Measurements from ENCODE around the gene IRGC.

IRGC gene

GRCh38 chr19:43690890-43691289 lies 25.0 kb upstream of the IRGC start:
- no peak for DNase-seq (ENCODE audit: low read depth)

GRCh38 chr19:43691755-43692154 lies 24.1 kb upstream of the IRGC start:
- no peak for DNase-seq (ENCODE audit: low read depth)

DNA sequence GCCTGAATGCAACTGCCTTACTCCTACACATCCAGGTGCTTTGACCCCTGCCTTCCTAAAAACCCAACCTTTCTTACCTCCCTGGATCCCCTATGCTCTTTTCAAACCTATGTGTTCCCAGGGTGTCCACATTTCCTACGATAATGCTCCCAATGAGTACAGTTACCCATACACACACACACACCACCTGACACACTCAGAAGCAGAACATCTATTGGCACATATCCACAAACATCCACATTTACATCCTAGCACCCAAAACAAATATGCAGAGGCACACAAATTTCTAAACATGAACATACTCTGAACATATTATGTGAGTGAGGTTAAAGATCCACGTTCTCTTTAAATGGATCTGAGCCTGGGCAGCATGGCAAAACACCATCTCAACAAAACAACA lies 23.5 kb upstream of the IRGC start:
- no peak for DNase-seq (ENCODE audit: low read depth)

DNA sequence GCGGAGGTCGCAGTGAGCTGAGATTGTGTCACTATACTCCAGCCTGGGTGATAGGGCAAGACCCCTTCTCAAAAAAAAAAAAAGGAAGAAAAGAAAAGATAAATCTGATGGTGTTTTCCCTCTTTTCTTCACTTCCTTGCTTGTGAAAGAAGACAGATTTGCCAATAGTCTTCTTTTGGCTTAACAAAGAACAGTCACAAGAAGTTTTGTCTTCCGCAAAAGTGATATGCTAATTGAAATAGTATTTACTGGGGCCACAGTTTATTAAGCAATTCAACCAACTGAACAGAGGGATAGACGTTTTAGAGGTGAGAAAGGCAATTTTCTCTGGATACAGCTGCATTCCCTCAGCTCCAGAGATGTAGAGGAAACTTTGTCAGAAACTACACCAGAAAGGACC lies 23.0 kb upstream of the IRGC start:
- DNase-seq (ENCODE audit: low read depth), result no peak

DNA sequence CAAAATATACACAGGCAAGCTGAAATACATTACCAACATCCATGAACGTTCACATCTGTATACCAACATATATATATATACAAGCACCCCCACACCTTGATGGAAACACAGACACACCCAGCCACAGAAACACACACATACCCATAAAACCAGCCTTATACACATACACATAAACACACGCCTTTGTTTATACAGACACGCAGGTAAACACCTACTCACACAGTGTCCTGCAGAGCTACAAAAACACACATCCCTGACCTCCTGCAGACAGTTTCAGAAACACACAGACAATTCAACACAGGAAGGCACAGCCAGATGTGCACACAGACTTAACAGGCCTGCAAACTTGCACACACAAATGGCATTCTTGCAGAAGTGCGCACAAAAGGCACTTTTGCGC lies 21.3 kb upstream of the IRGC start:
- no peak for DNase-seq (ENCODE audit: low read depth)

DNA sequence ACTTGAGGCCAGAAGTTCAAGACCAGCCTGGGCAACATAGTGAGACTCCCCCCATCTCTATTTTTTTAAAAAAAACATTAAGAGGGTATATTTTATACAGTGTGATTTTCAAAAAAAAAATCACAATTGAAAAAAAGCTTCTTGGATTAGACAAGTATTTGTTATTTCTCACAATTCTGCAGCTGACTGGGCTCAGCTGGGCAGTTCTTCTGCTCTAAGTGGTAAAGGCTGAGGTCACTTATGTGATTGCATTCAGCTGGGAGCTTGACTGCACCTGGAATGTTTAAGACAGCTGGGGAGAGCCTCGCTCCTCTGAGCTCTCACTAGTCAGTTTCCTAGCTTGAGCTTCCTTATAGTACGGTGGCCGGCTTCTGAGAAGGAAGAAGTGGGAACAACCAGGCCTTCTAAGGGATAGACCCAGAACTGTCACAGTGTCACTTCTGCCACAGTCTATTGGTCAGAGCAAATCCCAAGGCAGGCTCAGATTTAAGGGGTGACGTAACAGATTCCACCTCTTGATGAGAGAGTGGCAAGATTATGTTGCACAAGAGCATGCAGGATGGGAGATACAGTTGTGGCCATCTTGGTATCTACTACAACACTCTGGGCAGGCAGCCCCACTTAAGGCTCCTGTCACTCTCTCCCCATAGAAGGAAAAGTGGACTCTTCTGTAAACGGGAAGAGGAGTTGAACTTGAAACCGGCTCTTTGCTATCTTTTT lies 19.7 kb upstream of the IRGC start:
- no peak for DNase-seq (ENCODE audit: low read depth)

DNA sequence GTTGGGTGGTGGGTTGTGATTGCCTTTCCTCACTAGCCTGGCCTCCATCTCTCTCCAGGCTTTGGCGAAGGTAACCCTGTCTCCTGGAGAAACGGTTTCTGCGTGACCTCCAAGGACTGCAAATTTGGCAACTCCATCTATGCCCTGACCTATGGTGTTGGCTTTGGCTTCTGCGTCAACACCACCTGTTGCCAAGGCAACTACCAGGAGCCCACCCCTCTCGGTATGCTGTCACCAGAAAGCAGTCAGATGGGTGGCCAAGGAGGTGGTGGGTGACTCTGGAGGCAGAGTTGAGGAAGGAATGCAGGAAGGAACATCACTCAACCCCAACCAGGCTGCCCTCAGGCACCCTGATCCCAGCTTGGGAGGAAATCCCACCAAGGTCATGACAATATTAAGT lies 18.6 kb upstream of the IRGC start:
- DNase-seq (ENCODE audit: low read depth), result no peak

GRCh38 chr19:43699506-43700394 lies 16.1 kb upstream of the IRGC start:
- DNase-seq (ENCODE audit: low read depth), result no peak

GRCh38 chr19:43700395-43701000 lies 15.4 kb upstream of the IRGC start:
- no peak for DNase-seq (ENCODE audit: low read depth)

DNA sequence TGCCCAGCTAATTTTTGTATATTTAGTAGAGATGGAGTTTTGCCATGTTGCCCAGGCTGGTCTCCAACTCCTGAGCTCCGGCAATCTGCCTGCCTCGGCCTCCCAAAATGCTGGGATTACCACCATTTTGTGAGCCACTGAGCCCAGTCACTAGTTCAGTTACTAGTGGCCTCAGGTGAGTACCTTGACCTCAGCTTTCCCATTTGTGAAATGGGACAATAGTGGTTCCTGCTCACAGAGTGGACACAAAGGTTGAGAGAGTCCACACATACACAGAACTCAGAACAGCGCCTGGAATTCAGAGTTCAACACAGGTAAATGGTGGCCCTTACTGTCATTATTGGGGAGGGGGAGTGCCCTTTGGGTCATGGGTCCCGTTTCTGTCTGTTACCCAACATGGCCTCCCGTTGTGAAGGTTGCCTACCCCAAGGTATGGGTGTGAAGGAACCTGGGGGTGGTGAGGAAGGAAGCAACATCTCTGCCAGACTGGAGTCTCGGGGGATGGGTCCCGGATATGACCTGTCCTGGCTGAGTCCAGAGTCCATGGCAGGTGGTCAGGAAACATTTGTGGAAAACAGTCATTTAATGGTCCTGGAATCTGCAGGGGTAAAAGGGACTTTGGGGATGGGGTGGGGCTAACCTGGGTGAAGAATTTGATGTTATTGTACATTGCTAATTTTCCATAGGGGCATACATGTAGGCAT lies 11.7 kb upstream of the IRGC start:
- no peak for DNase-seq (ENCODE audit: low read depth)

- DNase-seq (ENCODE audit: low read depth), result no peak
Observed at GRCh38 chr19:43705729-43706128, 10.1 kb upstream of the IRGC start.

DNA sequence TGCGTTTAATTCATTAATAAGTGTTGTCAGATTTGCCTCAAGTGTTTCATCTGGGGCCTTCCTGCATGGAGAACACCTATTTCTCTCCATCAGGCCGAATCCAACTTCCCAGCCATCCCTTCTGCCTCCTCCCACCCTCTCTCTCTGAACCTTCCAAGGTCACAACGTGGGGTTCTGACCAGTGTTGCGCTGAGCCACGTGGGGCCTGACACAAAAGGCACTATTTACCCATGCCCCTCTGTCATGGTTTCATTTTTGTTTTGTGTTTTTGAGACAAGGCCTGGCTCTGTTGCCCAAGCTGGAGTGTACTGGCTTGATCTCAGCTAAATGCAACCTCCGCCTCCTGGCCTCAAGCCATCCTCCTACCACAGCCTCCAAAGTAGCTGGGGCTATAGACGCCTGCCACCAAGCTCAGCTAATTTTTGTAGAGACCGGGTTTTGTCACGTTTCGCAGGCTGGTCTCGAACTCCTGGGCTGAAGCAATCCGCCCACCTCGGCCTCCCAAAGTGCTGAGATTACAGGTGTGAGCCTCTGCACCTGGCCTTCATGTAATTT lies 8.6 kb upstream of the IRGC start:
- no peak for DNase-seq (ENCODE audit: low read depth)

- DNase-seq (ENCODE audit: low read depth), result no peak
Observed at GRCh38 chr19:43708716-43709115, 7.2 kb upstream of the IRGC start.

GRCh38 chr19:43711751-43712355 lies 4.0 kb upstream of the IRGC start:
- no peak for DNase-seq (ENCODE audit: low read depth)

DNA sequence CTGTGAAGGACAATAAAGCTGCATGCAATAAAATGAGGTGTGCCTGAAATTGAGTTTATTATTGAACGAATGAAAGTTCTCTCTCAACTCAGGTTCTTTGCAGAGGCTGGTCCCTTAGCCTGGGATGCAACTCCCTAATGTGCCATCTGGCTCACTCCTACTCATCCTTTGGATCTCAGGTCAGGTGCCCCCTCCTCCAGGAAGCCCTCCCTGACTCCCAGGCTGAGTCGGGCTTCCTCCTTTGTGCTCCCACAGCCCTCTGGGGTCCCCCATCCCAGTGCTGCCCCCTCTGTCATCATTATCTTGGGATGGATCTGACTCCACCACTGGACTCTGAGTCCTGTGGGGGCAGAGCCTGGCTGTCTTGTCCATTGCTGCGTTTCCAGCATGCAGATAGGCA lies 2.7 kb upstream of the IRGC start:
- DNase-seq (ENCODE audit: low read depth), result no peak

GRCh38 chr19:43718627-43719377 lies 2.9 kb downstream of the IRGC start:
- DNase-seq (ENCODE audit: low read depth), result no peak

DNA sequence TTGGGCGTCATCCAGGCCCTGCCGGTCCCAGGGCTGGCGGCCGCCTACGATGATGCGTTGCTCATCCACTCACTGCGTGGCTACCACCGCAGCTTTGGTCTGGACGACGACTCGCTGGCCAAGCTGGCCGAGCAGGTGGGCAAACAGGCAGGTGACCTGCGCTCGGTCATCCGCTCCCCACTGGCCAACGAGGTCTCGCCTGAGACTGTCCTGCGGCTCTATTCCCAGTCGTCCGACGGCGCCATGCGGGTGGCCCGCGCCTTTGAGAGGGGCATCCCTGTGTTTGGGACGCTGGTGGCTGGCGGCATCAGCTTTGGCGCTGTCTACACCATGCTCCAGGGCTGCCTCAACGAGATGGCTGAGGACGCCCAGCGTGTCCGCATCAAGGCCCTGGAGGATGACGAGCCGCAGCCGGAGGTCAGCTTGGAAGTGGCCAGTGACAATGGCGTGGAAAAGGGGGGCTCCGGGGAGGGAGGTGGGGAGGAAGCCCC lies 3.5 kb downstream of the IRGC start:
- DNase-seq (ENCODE audit: low read depth), result no peak

DNA sequence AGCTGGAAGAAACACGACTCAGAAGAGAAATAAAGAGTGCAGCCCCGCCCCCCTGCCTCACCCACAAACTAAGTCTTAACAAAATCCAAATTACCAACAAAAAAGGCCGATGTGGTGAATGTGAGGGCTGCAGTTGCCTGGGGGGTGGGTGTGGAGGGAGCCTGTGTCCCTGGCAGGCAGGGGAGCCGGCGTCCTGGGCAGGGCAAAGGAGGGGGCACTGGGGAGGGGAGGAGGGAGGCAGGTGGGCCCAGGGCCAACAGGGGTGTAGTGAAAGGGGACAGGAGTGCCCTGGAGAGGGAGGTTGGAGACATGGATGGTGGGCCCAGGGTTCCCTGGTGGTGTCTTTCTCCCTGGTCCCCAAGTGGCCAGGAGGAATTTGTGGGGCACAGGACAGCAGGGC lies 4.0 kb downstream of the IRGC start:
- no peak for DNase-seq (ENCODE audit: low read depth)

- DNase-seq (ENCODE audit: low read depth), result no peak
Observed at GRCh38 chr19:43720936-43721335, 5.1 kb downstream of the IRGC start.

DNA sequence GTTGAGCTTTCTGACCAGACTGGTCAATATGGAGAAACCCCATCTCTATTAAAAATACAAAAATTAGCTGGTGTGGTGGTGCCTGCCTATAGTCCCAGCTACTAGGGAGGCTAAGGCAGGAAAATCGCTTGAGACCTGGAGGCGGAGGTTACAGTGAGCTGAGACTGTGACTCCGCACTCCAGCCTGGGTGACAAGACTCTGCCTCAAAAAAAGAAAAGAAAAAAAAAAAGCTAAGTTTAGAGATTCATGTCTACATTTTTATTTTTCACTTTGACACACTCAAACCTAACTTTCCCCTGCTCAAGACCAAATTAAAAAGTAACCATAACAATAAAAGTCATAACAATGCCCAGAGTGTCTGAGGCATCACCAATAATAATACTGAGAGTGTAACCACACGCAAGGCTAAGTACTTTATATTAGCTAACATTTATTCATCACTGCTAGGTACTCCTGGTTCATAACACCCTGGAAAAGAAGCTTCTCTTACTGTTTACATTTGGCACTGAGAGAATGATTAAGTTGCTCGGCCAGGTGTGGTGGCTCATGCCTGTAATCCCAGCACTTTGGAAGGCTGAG lies 5.7 kb downstream of the IRGC start:
- DNase-seq (ENCODE audit: low read depth), result no peak

Measured in T follicular helper cell (primary cell).